Esophagus squamous epithelium (tissue), 4 donors: ENCODE data around the gene MRAP2.

Experiments
- POLR2A ChIP-seq, 4 donors: fragments of 450-650 bp; IDR thresholded peaks; one replicate each; pipeline ENCODE4 v1.6.1; 2017; ENCODE audit warnings: antibody characterized with exemption in 4 of 4, mild to moderate bottlenecking in 4 of 4, moderate library complexity in 3 of 4
- TF ChIP-seq, protein P1 (sequence below), 6 experiments: fragments of 450-650 bp in 4 of 6; fragments of 200-600 bp in 2 of 6; sonication (generic) in 2 of 6; IDR thresholded peaks; one replicate each; pipeline ENCODE4 v1.5.1; 2016 to 2019; ENCODE audit warnings: antibody characterized with exemption in 6 of 6, mild to moderate bottlenecking in 4 of 6, moderate library complexity in 4 of 6

DNA sequence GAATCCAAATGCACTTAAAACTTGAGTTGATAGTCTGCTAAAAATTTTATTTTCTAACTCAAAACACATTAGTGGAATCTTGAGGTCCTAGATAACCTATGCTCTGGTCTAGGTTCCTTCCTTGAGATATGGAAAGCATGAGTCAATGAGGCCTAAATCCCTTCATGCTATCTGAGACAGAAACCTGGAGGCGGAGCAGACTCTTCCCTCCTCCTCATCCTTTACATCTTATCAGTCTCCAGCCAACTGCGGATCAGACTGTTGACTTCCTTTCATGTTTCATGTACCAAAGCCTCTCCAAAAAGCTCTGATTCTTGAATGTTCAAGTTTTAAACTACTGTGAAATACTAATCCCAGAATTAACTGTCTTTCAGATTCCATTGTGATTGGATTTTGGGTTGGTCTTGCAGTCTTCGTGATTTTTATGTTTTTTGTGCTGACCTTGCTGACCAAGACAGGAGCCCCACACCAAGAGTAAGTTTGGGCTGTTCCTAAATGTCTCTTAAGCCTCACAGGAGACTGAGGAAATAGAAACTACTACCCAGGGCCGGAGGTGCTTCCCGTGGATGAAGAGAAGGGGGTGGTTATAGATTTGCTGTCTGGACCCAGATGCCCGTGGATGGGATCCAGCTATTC is 29.1 kb downstream of the MRAP2 start:
- TF ChIP-seq POLR2A (IDR thresholded peaks at IDR 0.05): no peak
- TF ChIP-seq, protein P1, sequence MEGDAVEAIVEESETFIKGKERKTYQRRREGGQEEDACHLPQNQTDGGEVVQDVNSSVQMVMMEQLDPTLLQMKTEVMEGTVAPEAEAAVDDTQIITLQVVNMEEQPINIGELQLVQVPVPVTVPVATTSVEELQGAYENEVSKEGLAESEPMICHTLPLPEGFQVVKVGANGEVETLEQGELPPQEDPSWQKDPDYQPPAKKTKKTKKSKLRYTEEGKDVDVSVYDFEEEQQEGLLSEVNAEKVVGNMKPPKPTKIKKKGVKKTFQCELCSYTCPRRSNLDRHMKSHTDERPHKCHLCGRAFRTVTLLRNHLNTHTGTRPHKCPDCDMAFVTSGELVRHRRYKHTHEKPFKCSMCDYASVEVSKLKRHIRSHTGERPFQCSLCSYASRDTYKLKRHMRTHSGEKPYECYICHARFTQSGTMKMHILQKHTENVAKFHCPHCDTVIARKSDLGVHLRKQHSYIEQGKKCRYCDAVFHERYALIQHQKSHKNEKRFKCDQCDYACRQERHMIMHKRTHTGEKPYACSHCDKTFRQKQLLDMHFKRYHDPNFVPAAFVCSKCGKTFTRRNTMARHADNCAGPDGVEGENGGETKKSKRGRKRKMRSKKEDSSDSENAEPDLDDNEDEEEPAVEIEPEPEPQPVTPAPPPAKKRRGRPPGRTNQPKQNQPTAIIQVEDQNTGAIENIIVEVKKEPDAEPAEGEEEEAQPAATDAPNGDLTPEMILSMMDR (IDR thresholded peaks at IDR 0.05): no peak
